GM12878 (cell line): ENCODE results near the gene GBA2. TPM values are rescaled to one million over a fixed set of nuclear protein-coding genes. Genes with fewer than 3 reads are reported as not detected.

Source experiments
- ATAC-seq: fragments of 200-7000 bp; cut with Tn5 transposase; 3 replicates; pipeline ENCODE4 v1.9.1; 2020; ENCODE audit warnings: mild to moderate bottlenecking, moderate library complexity
- BruUV-seq: library from RNA; stranded (reverse); fragments of 400-500 nt; replicated peaks from 2 replicates; lab custom pipeline; 2021; lab: Mats Ljungman, UMichigan
- CTCF ChIA-PET: fragments of 300-600 bp; sonication (Branson Sonifier 250); formaldehyde crosslinking; extraction: SDS; loops from one replicate; lab custom pipeline; 2021; ENCODE audit warnings: inconsistent platforms; lab: Yijun Ruan, JAX
- POLR2A ChIA-PET: fragments of 350-600 bp; formaldehyde crosslinking; extraction: SDS; loops from one replicate; lab custom pipeline; 2021; ENCODE audit warnings: inconsistent platforms; lab: Charles Lee
- RAD21 ChIA-PET: fragments of 300-600 bp; sonication (Branson Sonifier 250); formaldehyde crosslinking; loops from one replicate; lab custom pipeline; 2023; ENCODE audit warnings: antibody characterized with exemption; ENCODE audit not compliant: unreplicated experiment; lab: Charles Lee
- SMC1A ChIA-PET: fragments of 300-600 bp; sonication (Branson Sonifier 250); formaldehyde crosslinking; loops from one replicate; lab custom pipeline; 2023; ENCODE audit not compliant: unreplicated experiment, uncharacterized antibody; lab: Charles Lee
- DNase-seq: peaks from one replicate; pipeline ENCODE4 v3.0.0-alpha.2; 2011; ENCODE audit warnings: low read depth, low spot score
- FAIRE-seq: peaks from 3 replicates; lab custom pipeline; 2011; peaks lifted over from hg19 to GRCh38; lab: Jason Lieb, UNC
- H2AFZ ChIP-seq: 2 replicates; pipeline ENCODE4 v1.6.0; 2011; ENCODE audit warnings: low read depth, low read length, control low read depth; ENCODE audit not compliant: control insufficient read depth
- H3K27ac ChIP-seq: 2 replicates; pipeline ENCODE4 v1.5.1; 2011; ENCODE audit warnings: control low read depth; ENCODE audit not compliant: control insufficient read depth, insufficient read depth
- H3K27me3 ChIP-seq, 2 experiments: replicated peaks in 1 of 2; 2 replicates each; pipeline versions ENCODE4 v1.6.0 to v1.6.1; 2011; ENCODE audit warnings: low read length in 1 of 2; ENCODE audit not compliant: control insufficient read depth in 2 of 2, insufficient read depth in 2 of 2
- H3K36me3 ChIP-seq, 2 experiments: 2 replicates each; pipeline ENCODE4 v1.5.1; 2011; ENCODE audit warnings: low read length in 1 of 2; ENCODE audit not compliant: control insufficient read depth in 2 of 2, insufficient read depth in 2 of 2
- H3K4me1 ChIP-seq: 2 replicates; pipeline ENCODE4 v1.6.1; 2011; ENCODE audit warnings: mild to moderate bottlenecking, low read length, moderate library complexity, mixed read lengths; ENCODE audit not compliant: control insufficient read depth, insufficient read depth
- H3K4me2 ChIP-seq: 2 replicates; pipeline ENCODE4 v1.6.0; 2011; ENCODE audit warnings: control low read depth; ENCODE audit not compliant: control insufficient read depth, insufficient read depth
- H3K4me3 ChIP-seq: fragments of 200-600 bp; sonication (generic); 2 replicates; pipeline ENCODE4 v1.5.1; 2016
- H3K79me2 ChIP-seq: 2 replicates; pipeline ENCODE4 v1.6.0; 2011; ENCODE audit warnings: low read length; ENCODE audit not compliant: control insufficient read depth, insufficient read depth
- H3K9ac ChIP-seq: 2 replicates; pipeline ENCODE4 v1.8.0; 2011; ENCODE audit warnings: low read length, control low read depth, mixed read lengths; ENCODE audit not compliant: control insufficient read depth, insufficient read depth
- H3K9me3 ChIP-seq: replicated peaks from 3 replicates; pipeline ENCODE4 v1.5.1; 2011; ENCODE audit warnings: mild to moderate bottlenecking, low read length; ENCODE audit not compliant: control insufficient read depth, insufficient read depth
- H4K20me1 ChIP-seq: 2 replicates; pipeline ENCODE4 v1.6.0; 2011; ENCODE audit not compliant: control insufficient read depth, insufficient read depth
- CHD1 ChIP-seq: IDR thresholded peaks from 2 replicates; pipeline ENCODE4 v1.6.1; 2012; ENCODE audit warnings: low read depth, low read length, improper control_type of control experiment
- ETV6 ChIP-seq, 2 experiments: fragments of 450-650 bp in 1 of 2; IDR thresholded peaks in 1 of 2; conservative IDR thresholded peaks in 1 of 2; 2 replicates each; pipeline ENCODE4 v1.6.1; 2014; ENCODE audit warnings: antibody characterized with exemption in 1 of 2, borderline replicate concordance in 1 of 2, low read depth in 1 of 2, mild to moderate bottlenecking in 1 of 2, moderate library complexity in 1 of 2
- EZH2 ChIP-seq: IDR thresholded peaks from 2 replicates; pipeline ENCODE4 v1.6.1; 2012; ENCODE audit warnings: low read depth, mild to moderate bottlenecking, control low read depth, inconsistent platforms, low read length, borderline replicate concordance; ENCODE audit not compliant: control insufficient read depth
- HSF1 ChIP-seq: fragments of 150-350 bp; IDR thresholded peaks from 2 replicates; pipeline ENCODE4 v1.6.1; 2014; ENCODE audit warnings: mild to moderate bottlenecking, low read depth, low read length
- IKZF2 ChIP-seq, 2 experiments: fragments of 450-650 bp; IDR thresholded peaks; 2 replicates each; pipeline ENCODE4 v1.6.1; 2017; ENCODE audit warnings: mild to moderate bottlenecking in 2 of 2, moderate library complexity in 2 of 2
- MTA3 ChIP-seq: IDR thresholded peaks from 2 replicates; pipeline ENCODE4 v1.6.1; 2012; ENCODE audit warnings: low read length, inconsistent platforms, borderline replicate concordance
- STAT3 ChIP-seq: IDR thresholded peaks from 2 replicates; pipeline ENCODE4 v1.6.1; 2011; ENCODE audit warnings: low read depth, low read length, improper control_type of control experiment
- ZZZ3 ChIP-seq: IDR thresholded peaks from 2 replicates; pipeline ENCODE4 v1.6.1; 2011; ENCODE audit warnings: low read depth; ENCODE audit not compliant: control insufficient read depth, insufficient read length
- WGBS: methylation state at CpG from one replicate; pipeline ENCODE4 v1.1.6; 2016; ENCODE audit warnings: low lambda C conversion rate; ENCODE audit not compliant: insufficient replicate concordance, insufficient coverage; ENCODE audit errors: missing lambda C conversion rate; 5-methylcytosine and 5-hydroxymethylcytosine counted together
- in situ Hi-C: fragments of 300-500 bp; cut with MboI; formaldehyde crosslinking; loops from 9 replicates; pipeline ENCODE4 v1.14.3; 2018; ENCODE audit warnings: mixed read lengths
- intact Hi-C: fragments of 100-400 bp; cut with micrococcal nuclease; formaldehyde crosslinking; loops from one replicate; pipeline ENCODE4 v1.14.2; 2022; ENCODE audit not compliant: unreplicated experiment
- polyA plus RNA-seq, 11 experiments: library from polyadenylated mRNA; depleted of rRNA in 4 of 11; unstranded in 6 of 11; stranded (reverse) in 5 of 11; fragments of >200 nt; fragmentation: Nextera tagmentation in 4 of 11; fragmentation: Illumina TruSeq in 1 of 11; extraction: Ambion mirVana in 4 of 11; extraction: Trizol in 1 of 11; gene quantifications; 1 replicate in 1 of 11; 2 replicates in 10 of 11; pipeline versions ENCODE4 v1.2.1 to v1.2.3, GENCODE V29; 2011 to 2016; ENCODE audit warnings: inconsistent platforms in 2 of 11, missing spikeins in 2 of 11, low read depth in 1 of 11
- total RNA-seq, 4 experiments: library from RNA; depleted of rRNA in 3 of 4; stranded (reverse); fragments of >200 nt in 3 of 4; fragmentation: Illumina TruSeq in 1 of 4; extraction: Trizol in 1 of 4; gene quantifications; 2 replicates each; pipeline versions ENCODE4 v1.2.1 to v1.2.3, GENCODE V29; 2013 to 2021
- TF ChIP-seq, protein P1 (sequence below): fragments of 450-650 bp; IDR thresholded peaks from 2 replicates; pipeline ENCODE4 v1.6.1; 2017; ENCODE audit warnings: borderline replicate concordance
- TF ChIP-seq, protein P2 (sequence below), 3 experiments: IDR thresholded peaks in 2 of 3; conservative IDR thresholded peaks in 1 of 3; 2 replicates each; pipeline ENCODE4 v1.5.1; 2011; ENCODE audit warnings: low read depth in 3 of 3, low read length in 3 of 3, mild to moderate bottlenecking in 3 of 3, control low read depth in 2 of 3, moderate library complexity in 2 of 3, inconsistent platforms in 1 of 3, mixed read lengths in 1 of 3; ENCODE audit not compliant: control insufficient read depth in 2 of 3, insufficient read depth in 1 of 3; ENCODE audit errors: extremely low read depth in 1 of 3

Gene GBA2
- total and polyA plus RNA-seq, 10 of the 15 experiments (the other 5 are each of a cell fraction or from before 2014, with no cell fraction given), result 15.3 to 45.1 (median 29.1) TPM

DNA sequence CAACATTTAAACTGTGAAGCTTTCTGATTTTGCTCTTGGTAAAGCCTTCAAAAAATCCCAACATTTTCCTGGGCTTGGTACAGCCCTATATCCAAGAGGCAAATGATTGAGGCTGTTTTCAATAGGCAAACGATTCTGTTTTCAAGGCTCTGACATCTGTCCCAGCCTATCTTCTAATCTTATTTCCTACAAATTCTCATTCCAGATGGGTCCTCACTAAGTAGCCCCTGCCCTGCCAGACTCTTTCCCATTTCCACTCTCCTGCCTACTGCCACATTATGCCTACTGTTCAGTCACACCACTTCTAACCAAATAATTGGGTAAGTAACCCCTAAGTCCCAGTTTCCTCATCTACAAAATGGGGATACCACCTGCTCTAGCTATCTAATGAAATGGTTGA is 3.5 kb downstream of the GBA2 start:
- H3K27ac ChIP-seq, result no peak overlapping the region
- TF ChIP-seq ETV6 (conservative IDR thresholded peaks at IDR 0.05 in 1 of 2, IDR thresholded peaks at IDR 0.05 in 1 of 2; ENCODE audit: borderline replicate concordance in 1 of 2, low read depth in 1 of 2), result no peak
- TF ChIP-seq MTA3, result no peak
- TF ChIP-seq CHD1, result no peak
- TF ChIP-seq EZH2, result no peak
- TF ChIP-seq, protein P1, sequence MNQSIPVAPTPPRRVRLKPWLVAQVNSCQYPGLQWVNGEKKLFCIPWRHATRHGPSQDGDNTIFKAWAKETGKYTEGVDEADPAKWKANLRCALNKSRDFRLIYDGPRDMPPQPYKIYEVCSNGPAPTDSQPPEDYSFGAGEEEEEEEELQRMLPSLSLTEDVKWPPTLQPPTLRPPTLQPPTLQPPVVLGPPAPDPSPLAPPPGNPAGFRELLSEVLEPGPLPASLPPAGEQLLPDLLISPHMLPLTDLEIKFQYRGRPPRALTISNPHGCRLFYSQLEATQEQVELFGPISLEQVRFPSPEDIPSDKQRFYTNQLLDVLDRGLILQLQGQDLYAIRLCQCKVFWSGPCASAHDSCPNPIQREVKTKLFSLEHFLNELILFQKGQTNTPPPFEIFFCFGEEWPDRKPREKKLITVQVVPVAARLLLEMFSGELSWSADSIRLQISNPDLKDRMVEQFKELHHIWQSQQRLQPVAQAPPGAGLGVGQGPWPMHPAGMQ, result no peak
- no peak for TF ChIP-seq ZZZ3
- TF ChIP-seq IKZF2 (IDR thresholded peaks at IDR 0.05), result no peak
- TF ChIP-seq STAT3, result no peak
- TF ChIP-seq, protein P2, sequence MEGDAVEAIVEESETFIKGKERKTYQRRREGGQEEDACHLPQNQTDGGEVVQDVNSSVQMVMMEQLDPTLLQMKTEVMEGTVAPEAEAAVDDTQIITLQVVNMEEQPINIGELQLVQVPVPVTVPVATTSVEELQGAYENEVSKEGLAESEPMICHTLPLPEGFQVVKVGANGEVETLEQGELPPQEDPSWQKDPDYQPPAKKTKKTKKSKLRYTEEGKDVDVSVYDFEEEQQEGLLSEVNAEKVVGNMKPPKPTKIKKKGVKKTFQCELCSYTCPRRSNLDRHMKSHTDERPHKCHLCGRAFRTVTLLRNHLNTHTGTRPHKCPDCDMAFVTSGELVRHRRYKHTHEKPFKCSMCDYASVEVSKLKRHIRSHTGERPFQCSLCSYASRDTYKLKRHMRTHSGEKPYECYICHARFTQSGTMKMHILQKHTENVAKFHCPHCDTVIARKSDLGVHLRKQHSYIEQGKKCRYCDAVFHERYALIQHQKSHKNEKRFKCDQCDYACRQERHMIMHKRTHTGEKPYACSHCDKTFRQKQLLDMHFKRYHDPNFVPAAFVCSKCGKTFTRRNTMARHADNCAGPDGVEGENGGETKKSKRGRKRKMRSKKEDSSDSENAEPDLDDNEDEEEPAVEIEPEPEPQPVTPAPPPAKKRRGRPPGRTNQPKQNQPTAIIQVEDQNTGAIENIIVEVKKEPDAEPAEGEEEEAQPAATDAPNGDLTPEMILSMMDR (IDR thresholded peaks at IDR 0.05 in 2 of 3, conservative IDR thresholded peaks at IDR 0.05 in 1 of 3; ENCODE audit: control insufficient read depth in 2 of 3, extremely low read depth in 1 of 3, insufficient read depth in 1 of 3, low read depth in 3 of 3, low read length in 3 of 3), result no peak
- TF ChIP-seq HSF1, result no peak
- TF ChIP-seq, all 136 proteins: peak for 0
- no peaks in the 10 kb centered on the region; the same call in 1 of the 2 replicates for H4K20me1 ChIP-seq
- FAIRE-seq (no peak), DNase-seq (no peak), ATAC-seq (no peak)
- no peaks in the 10 kb centered on the region for H3K9me3 ChIP-seq
- peak overlapping the region; percentile 99 for H3K4me3 ChIP-seq
- H3K79me2 ChIP-seq, result peaks cover 51% of the 10 kb centered on the region
- H3K27me3 ChIP-seq, result no peaks in the 10 kb centered on the region
- BruUV-seq, result TSS peak; percentile 25
- ChIA-PET CTCF (interaction anchor here (0.7 to 9.5 kb wide), 11 partner anchors 10 to 136 kb away, joined by 3 to 147 read pairs (median 5); partner anchors contain the start of genes CCDC107, CREB3, RMRP and TLN1), SMC1A (interaction anchor here (1.1 to 1.8 kb wide), 4 partner anchors 10 to 137 kb away, joined by 5 to 8 read pairs (median 6); no protein-coding TSS in a partner anchor), POLR2A (interaction anchor here (0.5 to 6.2 kb wide), 7 partner anchors 10 to 254 kb away, joined by 3 to 70 read pairs (median 5); partner anchors contain the start of genes CREB3 and TLN1), RAD21 (interaction anchor here (0.6 to 5.0 kb wide), 4 partner anchors 16 to 80 kb away, joined by 3 to 74 read pairs (median 6); partner anchors contain the start of genes CREB3 and TLN1)
- H3K4me1 ChIP-seq, result peaks cover 4% of the 10 kb centered on the region
- intact Hi-C loops (no loop called here), in situ Hi-C loops (no loop called here)
- peaks cover 6 to 20% of the 10 kb centered on the region in 2 experiments for H3K36me3 ChIP-seq
- H2AFZ ChIP-seq, result no peak overlapping the region
- 36% methylated on average over 1 of the region's 1 CpG for WGBS
- peak overlapping the region; percentile 91 for H3K4me2 ChIP-seq
- H3K9ac ChIP-seq, result no peak overlapping the region
